Brain microvascular endothelial cell (primary cell): ENCODE measurements around the gene ZNF32.

Experiments
- DNase-seq: peaks from one replicate; pipeline ENCODE4 v3.0.0-alpha.2; 2020
- H3K27ac ChIP-seq: fragments of 250-450 bp; sonication (Bioruptor Pico); 2 replicates; pipeline ENCODE4 v1.5.1; 2020; ENCODE audit warnings: mild to moderate bottlenecking, moderate library complexity
- H3K27me3 ChIP-seq: fragments of 250-450 bp; sonication (Bioruptor Pico); replicated peaks from 2 replicates; pipeline ENCODE4 v1.5.1; 2020; ENCODE audit warnings: mild to moderate bottlenecking
- H3K36me3 ChIP-seq: fragments of 250-450 bp; sonication (Bioruptor Pico); replicated peaks from 2 replicates; pipeline ENCODE4 v1.5.1; 2020; ENCODE audit warnings: mild to moderate bottlenecking
- H3K4me3 ChIP-seq: 2 replicates; pipeline ENCODE4 v1.5.1; 2011; ENCODE audit warnings: low read depth, mild to moderate bottlenecking, control low read depth, low read length, moderate library complexity
- CTCF ChIP-seq: IDR thresholded peaks from 2 replicates; pipeline ENCODE4 v1.5.1; 2011; ENCODE audit warnings: low read depth, mild to moderate bottlenecking, moderate library complexity, low read length, control low read depth, inconsistent platforms; ENCODE audit errors: missing control alignments
- in situ Hi-C: cut with HindIII; loops from 2 replicates; pipeline ENCODE4 v1.10.0; 2017; ENCODE audit warnings: low sequenced_read_pairs, low pct_ligation_motif_present

Gene ZNF32

GRCh38 chr10:43689618-43689954, 40.9 kb upstream of the ZNF32 start:
- Histone ChIP-seq H3K27me3 (no peaks in the 10 kb centered on the region), H3K36me3 (no peaks in the 10 kb centered on the region), H3K4me3 (peak overlapping the region; percentile 62), H3K27ac (no peak overlapping the region)
- in situ Hi-C loops, result loop anchor here (25.0 kb wide), 1 partner anchor 623 kb away; no protein-coding TSS in a partner anchor
- TF ChIP-seq CTCF, result no peak
- peak; percentile 6 for DNase-seq

GRCh38 chr10:43689007-43689491, 40.4 kb upstream of the ZNF32 start:
- in situ Hi-C loops, result loop anchor here (25.0 kb wide), 1 partner anchor 623 kb away; no protein-coding TSS in a partner anchor
- Histone ChIP-seq H3K27me3 (no peaks in the 10 kb centered on the region), H3K4me3 (peak overlapping the region; percentile 62), H3K27ac (no peak overlapping the region), H3K36me3 (no peaks in the 10 kb centered on the region)
- no peak for DNase-seq
- TF ChIP-seq CTCF, result no peak

- in situ Hi-C loops, result loop anchor here (25.0 kb wide), 1 partner anchor 624 kb away; no protein-coding TSS in a partner anchor
- H3K36me3 ChIP-seq, result no peaks in the 10 kb centered on the region
- no peak overlapping the region for H3K4me3 ChIP-seq
- H3K27me3 ChIP-seq, result no peaks in the 10 kb centered on the region
- no peak for DNase-seq
- TF ChIP-seq CTCF, result no peak
- H3K27ac ChIP-seq, result no peak overlapping the region
These were observed 39.7 kb upstream of the ZNF32 start for GRCh38 chr10:43688348-43688892.

- in situ Hi-C loops, result loop anchor here (25.0 kb wide), 1 partner anchor 625 kb away; no protein-coding TSS in a partner anchor
- Histone ChIP-seq H3K27me3 (no peaks in the 10 kb centered on the region), H3K4me3 (no peak overlapping the region), H3K36me3 (no peaks in the 10 kb centered on the region), H3K27ac (no peak overlapping the region)
- no peak for TF ChIP-seq CTCF
- no peak for DNase-seq
These were observed 38.7 kb upstream of the ZNF32 start for GRCh38 chr10:43687373-43687772.

- no peak overlapping the region for H3K27ac ChIP-seq
- DNase-seq, result no peak
- no peaks in the 10 kb centered on the region for H3K27me3 ChIP-seq
- in situ Hi-C loops, result loop anchor here (25.0 kb wide), 1 partner anchor 626 kb away; no protein-coding TSS in a partner anchor
- H3K36me3 ChIP-seq, result no peaks in the 10 kb centered on the region
- peak; percentile 36 for TF ChIP-seq CTCF
- H3K4me3 ChIP-seq, result no peak overlapping the region
These were observed 37.7 kb upstream of the ZNF32 start for GRCh38 chr10:43686414-43686813.

GRCh38 chr10:43685744-43686143, 37.1 kb upstream of the ZNF32 start:
- Histone ChIP-seq H3K36me3 (no peaks in the 10 kb centered on the region), H3K27me3 (no peaks in the 10 kb centered on the region), H3K4me3 (no peak overlapping the region), H3K27ac (no peak overlapping the region)
- no peak for TF ChIP-seq CTCF
- in situ Hi-C loops, result loop anchor here (25.0 kb wide), 1 partner anchor 627 kb away; no protein-coding TSS in a partner anchor
- DNase-seq, result no peak
